ENCODE data around the gene TAS1R1.

Gene TAS1R1

GRCh38 chr1:6519491-6519934, 35.6 kb upstream of the TAS1R1 start:
- Histone ChIP-seq H3K9me2 (replicated peaks; ENCODE audit: control insufficient read depth, low read length) (no peaks in the 10 kb centered on the region), H3K4me1 (ENCODE audit: control insufficient read depth, low read length) (no peaks in the 10 kb centered on the region), H3F3A (ENCODE audit: control insufficient read depth, insufficient read depth) (peaks cover 5% of the 10 kb centered on the region; the same call in 1 of the 2 replicates), H3K4me2 (ENCODE audit: low read length) (no peak overlapping the region), H3K36me3 (ENCODE audit: control insufficient read depth, low read length) (peaks cover 9% of the 10 kb centered on the region), H3K79me2 (ENCODE audit: control insufficient read depth, low read length) (no peaks in the 10 kb centered on the region), H3K27me3 (ENCODE audit: control insufficient read depth, low read length) (no peaks in the 10 kb centered on the region), H3K4me3 (ENCODE audit: low read length) (no peak overlapping the region), H4K20me1 (ENCODE audit: control insufficient read depth, insufficient read depth, low read depth, low read length) (no peaks in the 10 kb centered on the region), H3K9me3 (ENCODE audit: control insufficient read depth, insufficient read depth, low read length) (no peaks in the 10 kb centered on the region), H3K27ac (ENCODE audit: low read depth, low read length) (no peak overlapping the region)
- TF ChIP-seq CTCF (IDR thresholded peaks at IDR 0.05; ENCODE audit: low read depth, low read length, poor library complexity, severe bottlenecking) (no peak), EZH2phosphoT487 (IDR thresholded peaks at IDR 0.05; ENCODE audit: borderline replicate concordance, low read length) (no peak)

DNA sequence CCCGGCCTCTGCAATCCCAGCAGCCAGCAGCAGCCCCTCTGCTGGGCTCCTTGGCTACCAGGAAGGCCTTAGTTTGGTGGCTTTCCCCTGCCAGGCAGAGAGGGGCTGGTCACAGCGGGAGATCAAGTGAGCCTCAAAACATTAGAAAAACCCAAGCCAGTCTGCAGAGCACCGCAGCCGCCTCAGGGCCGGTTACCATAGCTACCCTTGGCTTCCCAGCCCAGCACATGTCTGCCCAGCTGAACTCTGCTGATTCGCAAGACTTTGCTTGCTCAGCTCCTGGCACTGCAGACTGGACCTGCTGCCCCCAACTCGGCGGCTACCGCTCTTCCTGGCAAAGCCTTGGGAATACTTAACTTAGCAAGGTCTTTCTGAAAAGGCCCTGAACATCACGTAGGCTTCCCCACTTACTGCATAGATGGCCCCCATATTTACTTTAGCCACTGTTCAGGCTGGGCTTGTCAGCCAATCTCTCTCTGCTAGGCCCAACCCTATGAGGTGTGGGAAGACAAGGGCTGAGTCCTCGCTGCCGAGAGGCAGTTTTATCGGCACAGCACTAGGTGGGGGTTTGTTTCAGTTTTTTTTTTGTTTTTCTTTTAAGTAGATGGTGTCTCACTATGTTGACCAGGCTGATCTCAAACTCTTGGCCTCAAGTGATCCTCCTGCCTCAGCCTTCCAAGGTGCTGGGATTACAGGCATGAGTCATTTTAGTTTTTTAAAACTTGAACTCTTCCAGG, 35.0 kb upstream of the TAS1R1 start:
- no peaks in the 10 kb centered on the region for H3K9me2 ChIP-seq (replicated peaks; ENCODE audit: control insufficient read depth, low read length)
- H3K4me1 ChIP-seq (ENCODE audit: control insufficient read depth, low read length), result no peaks in the 10 kb centered on the region
- no peaks in the 10 kb centered on the region for H3K9me3 ChIP-seq (ENCODE audit: control insufficient read depth, insufficient read depth, low read length)
- peaks cover 10% of the 10 kb centered on the region for H3K36me3 ChIP-seq (ENCODE audit: control insufficient read depth, low read length)
- TF ChIP-seq EZH2phosphoT487 (IDR thresholded peaks at IDR 0.05; ENCODE audit: borderline replicate concordance, low read length) (no peak), CTCF (IDR thresholded peaks at IDR 0.05; ENCODE audit: low read depth, low read length, poor library complexity, severe bottlenecking) (no peak)
- H3K27me3 ChIP-seq (ENCODE audit: control insufficient read depth, low read length), result no peaks in the 10 kb centered on the region
- H3K4me3 ChIP-seq (ENCODE audit: low read length), result no peak overlapping the region
- no peaks in the 10 kb centered on the region for H3K79me2 ChIP-seq (ENCODE audit: control insufficient read depth, low read length)
- H3K4me2 ChIP-seq (ENCODE audit: low read length), result no peak overlapping the region
- peaks cover 5% of the 10 kb centered on the region; the same call in 1 of the 2 replicates for H3F3A ChIP-seq (ENCODE audit: control insufficient read depth, insufficient read depth)
- H4K20me1 ChIP-seq (ENCODE audit: control insufficient read depth, insufficient read depth, low read depth, low read length), result no peaks in the 10 kb centered on the region
- H3K27ac ChIP-seq (ENCODE audit: low read depth, low read length), result no peak overlapping the region

DNA sequence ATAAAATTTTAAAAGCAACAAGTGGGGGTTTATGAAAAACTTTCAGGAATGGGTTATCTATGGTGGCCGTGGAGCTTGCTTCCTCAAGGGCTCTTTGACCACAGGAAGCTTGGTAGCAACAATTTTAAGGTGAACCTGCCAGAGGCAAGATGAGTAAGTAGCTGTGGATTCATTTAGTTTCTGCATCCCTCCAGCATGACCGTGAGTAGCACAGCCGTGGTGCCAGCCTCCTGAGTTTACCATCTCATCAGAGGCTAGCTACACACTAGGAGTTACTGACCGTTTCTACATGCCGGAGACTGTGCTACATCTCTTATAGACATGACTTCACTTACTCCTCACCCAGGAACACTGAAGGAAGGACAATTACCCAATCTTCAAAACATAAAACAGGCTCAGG, 33.6 kb upstream of the TAS1R1 start:
- no peaks in the 10 kb centered on the region for H3K27me3 ChIP-seq (ENCODE audit: control insufficient read depth, low read length)
- H3K27ac ChIP-seq (ENCODE audit: low read depth, low read length), result no peak overlapping the region
- H3K9me2 ChIP-seq (replicated peaks; ENCODE audit: control insufficient read depth, low read length), result no peaks in the 10 kb centered on the region
- H3K36me3 ChIP-seq (ENCODE audit: control insufficient read depth, low read length), result peaks cover 24% of the 10 kb centered on the region
- H3F3A ChIP-seq (ENCODE audit: control insufficient read depth, insufficient read depth), result peaks cover 5% of the 10 kb centered on the region; the same call in 1 of the 2 replicates
- no peaks in the 10 kb centered on the region for H4K20me1 ChIP-seq (ENCODE audit: control insufficient read depth, insufficient read depth, low read depth, low read length)
- no peak overlapping the region for H3K4me3 ChIP-seq (ENCODE audit: low read length)
- no peaks in the 10 kb centered on the region for H3K79me2 ChIP-seq (ENCODE audit: control insufficient read depth, low read length)
- H3K4me1 ChIP-seq (ENCODE audit: control insufficient read depth, low read length), result no peaks in the 10 kb centered on the region
- no peak overlapping the region for H3K4me2 ChIP-seq (ENCODE audit: low read length)
- no peak for TF ChIP-seq EZH2phosphoT487 (IDR thresholded peaks at IDR 0.05; ENCODE audit: borderline replicate concordance, low read length)
- no peak for TF ChIP-seq CTCF (IDR thresholded peaks at IDR 0.05; ENCODE audit: low read depth, low read length, poor library complexity, severe bottlenecking)
- no peaks in the 10 kb centered on the region for H3K9me3 ChIP-seq (ENCODE audit: control insufficient read depth, insufficient read depth, low read length)
